ENCODE measurements around the gene DOCK10.

The DOCK10 gene

GRCh38 chr2:225010804-225011203, 31.5 kb downstream of the DOCK10 start:
- peak; percentile 51 for DNase-seq (ENCODE audit: low spot score)
- no peak overlapping the region for H3K27ac ChIP-seq
- CTCF ChIA-PET = interaction anchor here (0.6 kb wide), 1 partner anchor 649 kb away, joined by 3 read pairs; no protein-coding TSS in a partner anchor
- POLR2A ChIA-PET (ENCODE audit: low non-redundant PET) = no interaction called here
- no peak for TF ChIP-seq CTCF (conservative IDR thresholded peaks at IDR 0.05; ENCODE audit: low read depth)

- no peak overlapping the region for H3K27ac ChIP-seq
- POLR2A ChIA-PET (ENCODE audit: low non-redundant PET) = no interaction called here
- no peak for DNase-seq (ENCODE audit: low spot score)
- no peak for TF ChIP-seq CTCF (conservative IDR thresholded peaks at IDR 0.05; ENCODE audit: low read depth)
- CTCF ChIA-PET = interaction anchor here (0.6 kb wide), 1 partner anchor 92 kb away, joined by 3 read pairs; no protein-coding TSS in a partner anchor
Measured at GRCh38 chr2:225009768-225010167, 32.5 kb downstream of the DOCK10 start.

- no peak overlapping the region for H3K27ac ChIP-seq
- ChIA-PET CTCF (interaction anchor here (0.6 to 0.7 kb wide), 3 partner anchors 92 to 340 kb away, joined by 3 read pairs; no protein-coding TSS in a partner anchor), POLR2A (ENCODE audit: low non-redundant PET) (no interaction called here)
- no peak for DNase-seq (ENCODE audit: low spot score)
- no peak; the same call in 1 of the 2 replicates for TF ChIP-seq CTCF (conservative IDR thresholded peaks at IDR 0.05; ENCODE audit: low read depth)
Measured at GRCh38 chr2:225008935-225009334, 33.3 kb downstream of the DOCK10 start.

- CTCF ChIA-PET = interaction anchor here (0.6 kb wide), 1 partner anchor 341 kb away, joined by 3 read pairs; no protein-coding TSS in a partner anchor
- H3K27ac ChIP-seq = no peak overlapping the region
- no peak for DNase-seq (ENCODE audit: low spot score)
- no peak for TF ChIP-seq CTCF (conservative IDR thresholded peaks at IDR 0.05; ENCODE audit: low read depth)
- POLR2A ChIA-PET (ENCODE audit: low non-redundant PET) = no interaction called here
Measured at GRCh38 chr2:225008179-225008856, 34.0 kb downstream of the DOCK10 start.

- H3K27ac ChIP-seq = no peak overlapping the region
- no peak for DNase-seq (ENCODE audit: low spot score)
- no peak for TF ChIP-seq CTCF (conservative IDR thresholded peaks at IDR 0.05; ENCODE audit: low read depth)
- POLR2A ChIA-PET (ENCODE audit: low non-redundant PET) = no interaction called here
- CTCF ChIA-PET = interaction anchor here (0.5 to 0.6 kb wide), 2 partner anchors 213 to 1008 kb away, joined by 3 to 4 read pairs; no protein-coding TSS in a partner anchor
Measured at GRCh38 chr2:225006730-225007129, 35.5 kb downstream of the DOCK10 start.

GRCh38 chr2:225004597-225004996, 37.7 kb downstream of the DOCK10 start:
- TF ChIP-seq CTCF (conservative IDR thresholded peaks at IDR 0.05; ENCODE audit: low read depth) = no peak
- no peak overlapping the region for H3K27ac ChIP-seq
- ChIA-PET CTCF (interaction anchor here (0.7 to 0.8 kb wide), 2 partner anchors 18 to 57 kb away, joined by 3 to 4 read pairs; no protein-coding TSS in a partner anchor), POLR2A (ENCODE audit: low non-redundant PET) (no interaction called here)
- DNase-seq (ENCODE audit: low spot score) = peak; percentile 39
